A673 (cell line): ENCODE measurements around the gene RASD2.

Experiments used
- CTCF ChIP-seq: fragments of 300-800, 200-600 bp; sonication (generic); conservative IDR thresholded peaks from 2 replicates; pipeline ENCODE4 v1.5.1; 2017; ENCODE audit warnings: low read depth, mild to moderate bottlenecking, antibody characterized with exemption, low read length, moderate library complexity, mixed read lengths
- EZH2 ChIP-seq: fragments of 200-600 bp; sonication (generic); IDR thresholded peaks from 2 replicates; pipeline ENCODE4 v1.6.1; 2017; ENCODE audit warnings: borderline replicate concordance, low read depth, mild to moderate bottlenecking, mixed read lengths, antibody characterized with exemption, low read length; ENCODE audit not compliant: poor library complexity, severe bottlenecking

- no peak for TF ChIP-seq CTCF
- TF ChIP-seq EZH2: no peak
Measured at GRCh38 chr22:35522225-35523149, 18.1 kb upstream of the RASD2 start.
